ENCODE measurements around the gene PLXNA1. TPM values are rescaled to one million over a fixed set of nuclear protein-coding genes. Genes with fewer than 3 reads are reported as not detected.
A peak's percentile ranks its signal among the peaks of the same experiment; 100 is the strongest.

The PLXNA1 gene
- total and polyA plus RNA-seq, 9 of the 15 experiments (the other 6 are each of a cell fraction or from before 2014, with no cell fraction given): 0.23 to 59.9 (median 16.8) TPM

GRCh38 chr3:126978291-126978690, 4.6 kb upstream of the PLXNA1 start:
- intact Hi-C loops (cut with micrococcal nuclease) (no loop called here), in situ Hi-C loops (cut with MboI) (loop anchor here (5.0 kb wide), 1 partner anchor 226 kb away; no protein-coding TSS in a partner anchor)
- no peak for ATAC-seq
- Histone ChIP-seq H3K4me2 (ENCODE audit: insufficient read depth, low read length) (no peak overlapping the region), H2AFZ (ENCODE audit: low read depth, low read length) (no peak overlapping the region), H3K4me3 (no peak overlapping the region), H3K9ac (ENCODE audit: insufficient read depth in 1 of 2, low read depth in 2 of 2, low read length in 2 of 2) (no peak overlapping the region), H4K20me1 (replicated peaks; ENCODE audit: control insufficient read depth, insufficient read depth, low read length) (no peaks in the 10 kb centered on the region), H3K36me3 (ENCODE audit: control insufficient read depth, insufficient read depth, low read length) (no peaks in the 10 kb centered on the region), H3K9me3 (replicated peaks; ENCODE audit: control insufficient read depth, insufficient read depth, low read depth, low read length) (peaks cover 5% of the 10 kb centered on the region; the same call in 1 of the 2 replicates), H3K27ac (ENCODE audit: extremely low read depth, low read depth, low read length) (no peak overlapping the region), H3K9me1 (ENCODE audit: control insufficient read depth, insufficient read depth, low read length) (no peaks in the 10 kb centered on the region), H3K27me3 (ENCODE audit: control insufficient read depth in 2 of 2, insufficient read depth in 2 of 2, low read length in 2 of 2) (no peaks in the 10 kb centered on the region), H3K4me1 (replicated peaks in 1 of 2; ENCODE audit: control insufficient read depth in 2 of 2, insufficient read depth in 2 of 2, low read length in 2 of 2) (peaks cover 6 to 18% of the 10 kb centered on the region in 2 experiments; a peak in 4 of 5 replicates), H3K79me2 (ENCODE audit: control insufficient read depth, insufficient read depth, low read length) (peaks cover under 1% of the 10 kb centered on the region; the same call in 1 of the 3 replicates)
- POLR2A ChIA-PET: interaction anchor here (0.6 kb wide), 1 partner anchor 67 kb away, joined by 3 read pairs; no protein-coding TSS in a partner anchor
- FAIRE-seq: no peak
- BruUV-seq (replicated peaks): no TSS peak
- no peak for DNase-seq (ENCODE audit: extremely low read depth in 1 of 4, low spot score in 3 of 4)
- no peak for TF ChIP-seq PBX2 (CRISPR knock-in tag; IDR thresholded peaks at IDR 0.05; ENCODE audit: low read depth)
- no peak for TF ChIP-seq PBX2 (tag; conservative IDR thresholded peaks at IDR 0.05; ENCODE audit: low read depth)
- peak; percentile 18 for TF ChIP-seq PHF20 (IDR thresholded peaks at IDR 0.05; ENCODE audit: partially characterized antibody)
- TF ChIP-seq ZNF174 (CRISPR knock-in tag; IDR thresholded peaks at IDR 0.05): no peak
- CTCF ChIA-PET (ENCODE audit: low intra/inter-chr PET ratio): no interaction called here
- 65% methylated on average over 5 of the region's 5 CpGs for WGBS (ENCODE audit: insufficient coverage, low coverage, missing lambda C conversion rate)

Measured in K562 (cell line).